ENCODE measurements around the gene CAPN8.
A peak's percentile ranks its signal among the peaks of the same experiment; 100 is the strongest.

Gene CAPN8

DNA sequence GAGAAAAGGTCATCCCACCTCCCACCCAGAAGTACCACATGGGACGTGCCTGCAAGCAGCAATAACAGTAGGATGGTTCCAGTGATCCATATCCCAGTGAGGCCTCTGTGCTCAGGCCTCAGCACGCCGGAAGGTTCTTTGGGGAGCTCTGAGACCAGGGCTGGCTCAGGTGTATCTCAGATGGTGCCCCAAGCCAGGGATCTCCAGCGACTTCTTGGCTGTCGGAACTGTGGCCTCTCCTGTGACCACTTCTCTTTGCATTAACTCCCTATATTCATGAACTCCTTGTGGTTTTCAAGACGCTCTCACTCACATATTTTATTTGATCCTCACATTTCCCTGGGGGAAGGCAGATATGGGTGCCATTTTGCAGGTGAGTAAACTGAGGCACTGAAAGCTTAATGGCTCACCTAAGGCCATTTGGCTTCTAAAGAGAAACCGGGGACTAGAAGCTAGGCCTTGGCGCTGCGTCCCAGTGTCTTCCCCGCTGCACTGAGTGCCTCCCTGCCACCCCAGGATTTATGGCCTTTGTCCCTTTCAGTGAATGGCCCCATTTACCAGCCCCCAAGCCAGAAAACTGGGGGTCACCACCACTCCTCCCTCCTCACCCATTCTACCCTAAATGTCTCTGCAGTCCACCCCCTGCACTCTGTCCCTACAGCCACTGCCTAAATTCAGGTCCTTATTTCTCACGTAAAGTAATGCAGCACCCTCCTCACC lies 170.4 kb downstream of the CAPN8 start:
- ChIA-PET POLR2A (no interaction called here), CTCF (no interaction called here)
- 89% methylated on average over 10 of the region's 11 CpGs for WGBS (ENCODE audit: insufficient coverage)
- H3K4me3 ChIP-seq (ENCODE audit: control insufficient read depth in 1 of 7, extremely low read depth in 1 of 7, insufficient read depth in 4 of 7, low read depth in 2 of 7, low read length in 6 of 7) = peak overlapping the region in 1 of 7 experiments; percentile 17
- no peaks in the 10 kb centered on the region for H3K4me1 ChIP-seq (ENCODE audit: control extremely low read depth in 1 of 4, control insufficient read depth in 4 of 4, insufficient read depth in 4 of 4, low read length in 3 of 4)
- no peaks in the 10 kb centered on the region for H3K27me3 ChIP-seq (replicated peaks in 2 of 5; ENCODE audit: control insufficient read depth in 4 of 5, insufficient read depth in 5 of 5, low read length in 4 of 5)
- H3K36me3 ChIP-seq (ENCODE audit: control insufficient read depth in 4 of 4, insufficient read depth in 4 of 4, low read length in 3 of 4) = no peaks in the 10 kb centered on the region
- no peak overlapping the region for H3K27ac ChIP-seq (ENCODE audit: insufficient read depth in 1 of 2, low read depth in 1 of 2, low read length in 2 of 2, poor library complexity in 1 of 2, severe bottlenecking in 2 of 2)
- no peak for DNase-seq
- H3K9me3 ChIP-seq (ENCODE audit: control extremely low read depth in 1 of 5, control insufficient read depth in 4 of 5, insufficient read depth in 2 of 5, low read depth in 1 of 5, low read length in 4 of 5) = no peaks in the 10 kb centered on the region

DNA sequence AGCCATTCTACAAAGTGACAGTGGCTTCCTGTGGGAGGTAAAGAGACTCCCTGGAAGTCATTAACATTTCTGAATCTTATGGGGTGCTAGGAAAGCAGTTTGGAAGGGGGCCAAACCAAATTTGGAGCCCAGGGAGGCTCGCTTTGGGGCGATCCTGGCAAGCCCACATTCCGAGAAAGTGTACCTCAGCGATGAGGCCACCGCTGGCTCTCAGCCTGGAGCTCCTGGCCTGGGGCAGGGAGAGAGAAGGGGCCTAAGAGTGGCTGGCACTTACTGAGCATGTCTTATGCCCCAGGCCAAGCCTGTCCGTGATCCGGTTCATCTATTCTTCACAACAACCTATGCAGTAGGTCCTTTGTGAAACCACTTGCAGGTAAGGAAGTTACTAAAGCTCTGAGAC lies 173.5 kb downstream of the CAPN8 start:
- WGBS (ENCODE audit: insufficient coverage) = 89% methylated on average over 7 of the region's 7 CpGs
- H3K9me3 ChIP-seq (ENCODE audit: control extremely low read depth in 1 of 5, control insufficient read depth in 4 of 5, insufficient read depth in 2 of 5, low read depth in 1 of 5, low read length in 4 of 5) = no peaks in the 10 kb centered on the region
- H3K4me3 ChIP-seq (ENCODE audit: control insufficient read depth in 1 of 7, extremely low read depth in 1 of 7, insufficient read depth in 4 of 7, low read depth in 2 of 7, low read length in 6 of 7) = no peak overlapping the region
- POLR2A ChIA-PET = interaction anchor here (0.6 kb wide), 1 partner anchor 11 kb away, joined by 3 read pairs; no protein-coding TSS in a partner anchor
- H3K36me3 ChIP-seq (ENCODE audit: control insufficient read depth in 4 of 4, insufficient read depth in 4 of 4, low read length in 3 of 4) = no peaks in the 10 kb centered on the region
- CTCF ChIA-PET = no interaction called here
- H3K27me3 ChIP-seq (replicated peaks in 2 of 5; ENCODE audit: control insufficient read depth in 4 of 5, insufficient read depth in 5 of 5, low read length in 4 of 5) = peaks cover 0 to 8% (median 3%) of the 10 kb centered on the region in 5 experiments
- no peak overlapping the region for H3K27ac ChIP-seq (ENCODE audit: insufficient read depth in 1 of 2, low read depth in 1 of 2, low read length in 2 of 2, poor library complexity in 1 of 2, severe bottlenecking in 2 of 2)
- no peaks in the 10 kb centered on the region for H3K4me1 ChIP-seq (ENCODE audit: control extremely low read depth in 1 of 4, control insufficient read depth in 4 of 4, insufficient read depth in 4 of 4, low read length in 3 of 4)
- no peak for DNase-seq

Data from common myeloid progenitor, CD34-positive (primary cell).